Measurements from ENCODE around the gene NPLOC4.
A peak's percentile ranks its signal among the peaks of the same experiment; 100 is the strongest.
"Not testable (repeated sequence)": the region's sequence is repeated elsewhere in the genome, so short reads cannot be mapped to it uniquely, and the experiment has no call there.

The NPLOC4 gene

DNA sequence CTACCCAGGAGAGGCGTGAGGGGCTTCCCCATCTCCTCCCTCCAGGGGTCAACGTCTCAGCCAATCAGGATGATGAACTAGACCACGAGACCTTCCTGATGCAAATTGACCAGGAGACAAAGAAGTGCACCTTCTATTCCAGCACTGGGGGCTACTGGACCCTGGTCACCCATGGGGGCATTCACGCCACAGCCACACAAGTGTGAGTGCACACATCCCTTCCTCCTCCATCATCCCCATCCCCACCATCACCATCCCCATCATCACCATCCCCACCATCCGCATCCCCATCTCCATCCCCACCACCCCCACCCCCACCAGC lies 101.9 kb downstream of the NPLOC4 start:
- H3K4me3 Mint-ChIP-seq: no peak overlapping the region
- no peaks in the 10 kb centered on the region for H3K9me3 Mint-ChIP-seq
- no peaks in the 10 kb centered on the region for H3K4me1 Mint-ChIP-seq
- peaks cover 2% of the 10 kb centered on the region for H3K27me3 Mint-ChIP-seq
- no peaks in the 10 kb centered on the region for H3K36me3 Mint-ChIP-seq
- no peak overlapping the region for H3K27ac Mint-ChIP-seq

DNA sequence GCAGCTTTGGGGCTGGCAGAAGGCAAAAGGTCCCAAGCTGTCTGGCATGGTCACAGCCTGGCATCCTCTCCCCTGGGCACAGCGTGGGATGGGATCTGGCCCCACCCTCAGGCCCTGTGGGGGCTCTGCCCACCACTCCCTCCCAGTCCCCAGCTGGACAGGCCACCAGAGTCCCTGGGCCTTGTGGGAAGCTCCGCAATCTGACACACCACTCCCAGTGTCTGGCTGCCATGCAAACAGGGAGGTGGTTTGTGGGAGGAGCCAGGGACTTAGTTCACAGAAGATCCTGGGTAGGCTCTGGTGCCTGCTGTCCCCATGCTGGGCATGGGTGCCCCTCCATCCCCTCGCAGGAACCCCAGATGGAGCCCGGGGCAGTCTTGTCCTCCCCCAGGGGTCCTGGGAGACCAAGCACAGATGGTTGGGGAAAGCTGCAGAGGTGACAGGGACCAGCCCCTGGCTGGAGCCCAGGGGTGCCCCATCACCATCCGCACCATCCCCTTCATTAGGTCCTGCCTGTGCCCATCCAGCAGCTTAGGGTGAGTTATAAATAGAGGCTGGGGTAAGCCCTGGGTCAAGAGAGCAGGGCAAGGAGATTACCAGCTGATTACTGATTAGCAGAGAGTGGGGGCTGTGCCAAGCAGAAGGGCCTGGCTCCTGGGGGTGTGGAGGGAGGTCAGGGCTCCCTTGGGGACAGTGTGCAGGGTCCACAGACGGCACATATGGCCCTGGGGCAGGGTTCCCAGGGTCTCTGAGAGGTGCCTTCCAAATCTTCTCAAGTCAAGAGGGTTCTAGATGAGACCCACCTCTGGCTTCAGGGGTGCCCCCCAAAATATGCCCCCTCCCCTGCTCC lies 102.5 kb downstream of the NPLOC4 start:
- Mint-ChIP-seq H3K4me3 (no peak overlapping the region), H3K27me3 (peaks cover 2% of the 10 kb centered on the region), H3K9me3 (no peaks in the 10 kb centered on the region), H3K27ac (no peak overlapping the region), H3K36me3 (no peaks in the 10 kb centered on the region), H3K4me1 (no peaks in the 10 kb centered on the region)

DNA sequence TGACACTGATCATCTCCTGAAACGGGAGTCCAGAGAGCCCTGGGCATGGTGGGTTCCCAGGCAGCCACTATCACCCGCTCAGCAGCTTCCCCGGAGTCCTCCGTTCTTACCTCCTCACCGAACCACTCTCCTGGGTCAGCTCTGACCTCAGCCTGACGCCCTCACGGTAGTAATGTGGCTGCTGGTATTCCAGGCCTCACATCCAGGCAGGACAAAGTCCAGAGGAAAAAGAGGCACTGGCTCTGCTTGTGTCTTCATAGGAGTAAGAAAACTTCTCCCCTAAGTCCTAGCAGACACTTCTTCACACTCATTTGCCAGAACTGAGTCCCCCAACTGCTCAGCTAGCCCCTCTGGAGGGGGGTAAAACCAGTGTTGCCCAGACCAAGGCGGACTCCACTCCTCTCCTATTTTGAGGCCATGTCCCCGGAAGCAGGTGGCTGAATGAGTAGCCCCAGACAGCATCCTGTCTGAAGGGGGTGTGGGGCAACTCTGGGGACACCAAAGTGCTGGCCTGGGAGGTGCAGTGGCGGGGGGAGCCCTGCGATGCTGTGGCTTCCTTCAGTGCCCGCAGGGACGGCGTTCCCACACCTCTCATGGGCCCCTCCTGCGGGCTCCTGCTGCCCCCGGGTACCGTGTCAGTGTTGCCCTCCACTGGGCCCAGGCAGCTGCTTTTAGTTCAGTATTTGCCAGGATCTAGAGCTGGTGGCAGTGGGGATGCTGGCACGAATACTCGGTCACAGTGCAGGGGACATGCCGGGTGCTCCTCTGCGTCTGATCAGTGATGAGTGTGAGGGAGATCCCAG lies 103.4 kb downstream of the NPLOC4 start:
- no peaks in the 10 kb centered on the region for H3K36me3 Mint-ChIP-seq
- no peaks in the 10 kb centered on the region for H3K4me1 Mint-ChIP-seq
- no peak overlapping the region for H3K4me3 Mint-ChIP-seq
- peak overlapping the region; percentile 70 for H3K27ac Mint-ChIP-seq
- H3K9me3 Mint-ChIP-seq: no peaks in the 10 kb centered on the region
- peaks cover 2% of the 10 kb centered on the region for H3K27me3 Mint-ChIP-seq

DNA sequence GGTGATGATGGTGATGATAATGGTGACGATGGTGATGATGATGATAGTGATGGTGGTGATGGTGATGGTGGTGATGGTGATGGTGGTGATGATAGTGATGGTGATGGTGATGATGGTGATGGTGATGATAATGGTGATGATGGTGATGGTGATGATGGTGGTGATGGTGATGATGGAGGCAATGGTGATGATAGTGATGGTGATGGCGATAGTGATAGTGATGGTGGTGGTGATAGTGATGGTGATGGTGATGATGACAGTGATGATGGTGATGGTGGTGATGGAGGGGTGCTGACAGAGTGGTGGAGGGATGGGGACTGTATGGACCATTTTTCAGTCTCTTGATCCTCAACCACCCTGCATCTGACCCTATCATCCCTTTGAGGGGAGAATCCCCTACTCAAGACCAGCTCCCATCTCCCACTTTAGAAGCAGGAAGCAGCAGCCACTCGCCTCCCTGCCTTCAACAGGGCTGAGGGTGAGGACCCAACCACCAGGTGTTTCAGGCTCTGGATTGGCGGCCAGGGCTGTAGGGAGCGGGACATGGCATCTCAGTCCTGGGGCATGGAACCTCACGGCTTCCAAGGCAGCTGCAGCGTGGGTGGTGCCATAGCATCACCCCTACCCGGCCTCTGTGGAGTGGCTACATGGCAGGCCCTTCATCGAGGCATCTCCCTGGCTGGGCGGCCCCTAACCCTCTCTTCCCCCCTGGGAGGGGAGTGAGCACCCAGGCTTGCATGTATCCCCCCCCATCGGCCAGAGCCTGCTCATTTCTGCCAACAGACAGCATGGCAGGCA lies 104.2 kb downstream of the NPLOC4 start:
- no peaks in the 10 kb centered on the region for H3K9me3 Mint-ChIP-seq
- H3K36me3 Mint-ChIP-seq: no peaks in the 10 kb centered on the region
- no peak overlapping the region for H3K4me3 Mint-ChIP-seq
- no peak overlapping the region for H3K27ac Mint-ChIP-seq
- H3K4me1 Mint-ChIP-seq: no peaks in the 10 kb centered on the region
- peaks cover 2% of the 10 kb centered on the region for H3K27me3 Mint-ChIP-seq

DNA sequence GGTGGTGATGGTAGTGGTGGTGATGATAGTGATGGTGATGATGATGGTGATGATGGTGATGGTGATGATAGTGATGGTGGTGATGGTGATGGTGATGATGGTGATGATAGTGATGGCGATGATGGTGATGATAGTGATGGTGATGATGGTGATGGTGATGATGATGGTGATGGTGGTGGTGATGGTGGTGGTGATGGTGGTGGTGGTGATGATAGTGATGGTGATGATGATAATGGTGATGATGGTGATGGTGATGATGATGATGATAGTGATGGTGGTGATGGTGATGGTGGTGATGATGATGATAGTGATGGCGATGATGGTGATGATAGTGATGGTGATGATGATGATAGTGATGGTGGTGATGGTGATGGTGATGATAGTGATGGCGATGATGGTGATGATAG lies 104.9 kb downstream of the NPLOC4 start:
- not testable (repeated sequence) for H3K4me1 Mint-ChIP-seq, H3K36me3 Mint-ChIP-seq, H3K9me3 Mint-ChIP-seq, H3K27ac Mint-ChIP-seq, H3K4me3 Mint-ChIP-seq, H3K27me3 Mint-ChIP-seq

DNA sequence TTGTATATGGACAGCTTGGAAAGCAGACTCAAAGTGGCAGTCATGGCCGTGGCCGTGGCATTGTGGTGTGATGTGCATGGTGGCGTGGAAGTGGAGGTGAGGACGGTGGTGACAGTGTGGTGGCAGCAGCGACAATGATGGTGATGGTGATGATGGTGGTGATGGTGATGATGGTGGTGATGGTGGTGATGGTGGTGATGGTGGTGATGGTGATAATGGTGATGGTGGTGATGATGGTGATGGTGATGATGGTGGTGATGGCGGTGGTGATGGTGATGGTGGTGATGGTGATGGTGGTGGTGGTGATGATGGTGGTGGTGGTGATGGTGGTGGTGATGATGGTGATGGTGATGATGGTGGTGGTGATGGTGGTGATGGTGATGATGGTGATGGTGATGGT lies 105.9 kb downstream of the NPLOC4 start:
- H3K9me3 Mint-ChIP-seq, H3K27ac Mint-ChIP-seq, H3K27me3 Mint-ChIP-seq, H3K36me3 Mint-ChIP-seq, H3K4me1 Mint-ChIP-seq, H3K4me3 Mint-ChIP-seq: not testable (repeated sequence)

DNA sequence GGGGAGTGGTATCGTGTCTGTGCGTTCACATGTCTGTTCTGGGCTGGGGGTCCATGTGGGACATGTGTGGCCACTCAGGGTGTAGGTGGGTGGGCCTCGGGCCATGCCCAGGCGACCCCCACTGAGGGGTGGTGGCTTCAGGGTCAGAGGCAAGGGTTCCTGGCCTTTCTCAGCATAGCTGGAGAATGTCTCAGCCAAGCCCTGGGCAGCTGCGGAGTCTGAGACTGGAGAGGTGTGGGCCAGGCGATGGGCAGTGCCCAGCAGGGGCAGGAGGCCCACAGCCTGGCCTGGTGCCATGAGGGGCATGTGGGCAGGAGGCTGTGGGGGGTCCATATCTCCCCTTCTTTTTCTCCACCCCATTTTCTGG lies 107.5 kb downstream of the NPLOC4 start:
- Mint-ChIP-seq H3K9me3 (no peaks in the 10 kb centered on the region), H3K36me3 (no peaks in the 10 kb centered on the region), H3K4me1 (no peaks in the 10 kb centered on the region), H3K4me3 (no peak overlapping the region), H3K27ac (no peak overlapping the region), H3K27me3 (peaks cover 1% of the 10 kb centered on the region)

DNA sequence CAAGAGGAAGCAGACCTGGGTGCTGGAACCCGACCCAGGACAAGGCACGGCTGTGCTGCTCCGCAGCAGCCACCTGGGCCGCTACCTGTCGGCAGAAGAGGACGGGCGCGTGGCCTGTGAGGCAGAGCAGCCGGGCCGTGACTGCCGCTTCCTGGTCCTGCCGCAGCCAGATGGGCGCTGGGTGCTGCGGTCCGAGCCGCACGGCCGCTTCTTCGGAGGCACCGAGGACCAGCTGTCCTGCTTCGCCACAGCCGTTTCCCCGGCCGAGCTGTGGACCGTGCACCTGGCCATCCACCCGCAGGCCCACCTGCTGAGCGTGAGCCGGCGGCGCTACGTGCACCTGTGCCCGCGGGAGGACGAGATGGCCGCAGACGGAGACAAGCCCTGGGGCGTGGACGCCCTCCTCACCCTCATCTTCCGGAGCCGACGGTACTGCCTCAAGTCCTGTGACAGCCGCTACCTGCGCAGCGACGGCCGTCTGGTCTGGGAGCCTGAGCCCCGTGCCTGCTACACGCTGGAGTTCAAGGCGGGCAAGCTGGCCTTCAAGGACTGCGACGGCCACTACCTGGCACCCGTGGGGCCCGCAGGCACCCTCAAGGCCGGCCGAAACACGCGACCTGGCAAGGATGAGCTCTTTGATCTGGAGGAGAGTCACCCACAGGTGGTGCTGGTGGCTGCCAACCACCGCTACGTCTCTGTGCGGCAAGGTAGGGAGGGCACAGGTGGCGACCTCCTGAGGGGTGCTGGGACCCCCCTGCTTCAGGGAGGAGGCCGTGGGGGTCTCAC lies 108.1 kb downstream of the NPLOC4 start:
- H3K27me3 Mint-ChIP-seq: peaks cover 1% of the 10 kb centered on the region

DNA sequence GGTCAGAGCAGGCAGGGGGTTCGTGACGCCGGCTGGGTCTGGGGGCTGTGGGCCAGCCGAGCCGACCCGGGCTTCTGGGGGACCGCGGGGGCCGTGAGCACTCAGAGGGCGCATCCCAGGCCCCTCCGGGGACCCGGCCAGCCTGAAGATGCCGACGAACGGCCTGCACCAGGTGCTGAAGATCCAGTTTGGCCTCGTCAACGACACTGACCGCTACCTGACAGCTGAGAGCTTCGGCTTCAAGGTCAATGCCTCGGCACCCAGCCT lies 108.6 kb downstream of the NPLOC4 start:
- Mint-ChIP-seq H3K4me1 (no peaks in the 10 kb centered on the region), H3K36me3 (no peaks in the 10 kb centered on the region), H3K4me3 (no peak overlapping the region), H3K9me3 (no peaks in the 10 kb centered on the region), H3K27ac (no peak overlapping the region), H3K27me3 (peaks cover under 1% of the 10 kb centered on the region)

More for the DNA sequence above, 108.1 kb downstream of the NPLOC4 start:
- Mint-ChIP-seq H3K9me3 (no peaks in the 10 kb centered on the region), H3K27ac (no peak overlapping the region), H3K36me3 (no peaks in the 10 kb centered on the region), H3K4me1 (no peaks in the 10 kb centered on the region), H3K4me3 (no peak overlapping the region)

DNA sequence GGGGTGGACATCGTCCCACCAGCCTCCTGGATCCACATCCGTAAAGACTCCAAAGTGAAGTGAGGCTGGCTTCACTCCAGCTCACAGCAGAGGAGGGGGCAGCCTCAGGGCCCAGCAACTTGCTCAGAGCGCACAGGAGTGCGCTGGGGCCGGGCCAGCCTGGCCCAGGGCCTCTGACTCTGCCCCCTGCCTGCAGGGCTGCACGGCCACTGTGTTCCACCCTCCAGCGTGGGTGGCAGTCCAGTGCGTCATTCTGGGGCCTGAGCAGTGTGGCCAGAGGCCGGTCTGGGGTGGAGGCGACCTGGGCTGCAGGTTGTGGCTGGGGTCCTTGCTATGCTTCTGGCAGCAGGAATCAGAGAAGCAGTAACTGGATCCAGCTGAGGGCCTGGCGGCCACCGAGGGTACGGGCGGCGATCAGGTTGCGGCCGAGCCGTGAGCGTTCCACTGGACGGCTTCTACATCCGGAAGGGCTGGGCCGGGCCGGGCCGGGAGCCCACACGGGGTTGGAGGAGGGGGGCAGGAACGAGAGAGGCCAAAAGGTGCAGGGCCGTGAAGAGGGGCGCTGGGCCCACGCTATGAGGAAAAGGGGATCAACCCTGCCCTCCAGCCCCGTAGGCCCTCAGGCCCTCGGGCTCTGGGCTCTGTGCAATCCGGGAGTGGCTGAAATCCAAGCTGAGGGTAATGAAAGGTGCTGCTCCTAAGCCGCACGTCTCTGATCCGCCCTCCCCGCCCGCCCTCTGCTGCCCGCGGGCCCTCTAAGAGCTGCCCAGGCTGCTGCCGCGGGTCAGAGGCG lies 109.1 kb downstream of the NPLOC4 start, which contains the start of gene FSCN2:
Gene FSCN2 (plus strand): TSS at position 787 of the 793 bp plus-strand sequence. CDS start 155 bp downstream, outside the sequence.
- no peaks in the 10 kb centered on the region for H3K36me3 Mint-ChIP-seq

DNA sequence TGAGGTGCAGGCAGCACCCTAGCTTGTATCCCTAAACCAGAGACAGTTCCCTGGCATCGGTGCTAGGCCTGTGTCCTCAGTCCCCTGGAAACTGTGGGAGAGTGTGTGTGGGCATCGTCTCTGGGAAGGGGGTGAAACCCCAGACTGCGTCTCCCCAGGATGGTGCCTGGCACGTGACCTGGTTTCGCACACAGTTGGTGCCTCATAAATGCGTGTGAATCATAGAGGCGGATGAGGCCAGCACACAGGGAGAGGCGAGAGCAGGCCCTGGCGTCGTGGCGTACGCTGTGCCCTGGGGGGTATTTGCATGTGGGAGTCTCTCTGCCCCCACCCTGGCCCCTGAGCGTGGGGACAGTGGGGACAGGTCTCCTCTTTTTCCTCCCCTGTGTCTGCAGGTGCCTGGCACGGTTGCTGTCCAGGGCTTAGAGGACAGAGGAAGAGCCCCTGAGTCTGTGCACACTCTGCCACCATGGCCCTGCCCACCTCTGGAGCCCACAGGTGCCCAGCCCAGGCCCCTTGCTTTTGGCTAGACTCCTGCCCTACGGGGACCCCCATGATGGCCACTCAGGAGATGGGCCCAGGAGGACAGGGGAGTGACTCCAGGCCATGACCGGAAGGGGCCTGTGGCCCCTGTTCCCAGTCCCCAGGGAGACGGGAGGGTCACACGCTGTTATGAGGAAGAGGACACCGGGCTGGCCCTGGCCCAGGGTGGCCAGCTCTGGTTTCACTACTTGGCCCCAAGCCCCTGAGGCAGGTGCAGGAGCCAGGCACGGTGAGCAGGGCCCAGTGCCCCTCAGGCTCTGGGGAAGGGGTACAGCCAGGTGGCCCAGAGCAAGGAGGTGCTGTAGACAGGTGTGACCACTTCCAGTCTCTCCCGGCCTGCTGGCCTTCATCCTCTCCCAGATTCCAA lies 110.0 kb downstream of the NPLOC4 start:
- H3K4me1 Mint-ChIP-seq: no peaks in the 10 kb centered on the region
- H3K9me3 Mint-ChIP-seq: no peaks in the 10 kb centered on the region
- H3K36me3 Mint-ChIP-seq: no peaks in the 10 kb centered on the region
- peaks cover 1% of the 10 kb centered on the region for H3K27me3 Mint-ChIP-seq
- no peak overlapping the region for H3K27ac Mint-ChIP-seq
- no peak overlapping the region for H3K4me3 Mint-ChIP-seq

More for the DNA sequence above, 109.1 kb downstream of the NPLOC4 start, which contains the start of gene FSCN2:
- Mint-ChIP-seq H3K27ac (no peak within 1 kb of the TSS), H3K9me3 (no peaks in the 10 kb centered on the region), H3K4me1 (no peaks in the 10 kb centered on the region), H3K4me3 (no peak within 1 kb of the TSS), H3K27me3 (peaks cover 1% of the 10 kb centered on the region)

DNA sequence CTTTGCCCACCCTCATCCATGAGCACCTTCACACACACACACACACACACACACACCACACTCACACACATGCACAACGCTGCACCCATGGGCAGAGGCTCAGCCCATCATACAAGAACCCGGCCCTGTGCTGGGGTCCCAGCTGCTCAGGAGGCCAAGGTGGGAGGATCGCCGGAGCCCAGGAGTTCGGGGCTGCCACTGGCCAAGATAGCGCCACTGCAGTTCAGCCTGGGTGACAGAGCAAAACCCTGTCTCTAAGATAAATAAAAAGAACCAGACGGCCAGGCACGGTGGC lies 112.1 kb downstream of the NPLOC4 start:
- no peak overlapping the region for H3K4me3 Mint-ChIP-seq
- H3K4me1 Mint-ChIP-seq: no peaks in the 10 kb centered on the region
- H3K27me3 Mint-ChIP-seq: peaks cover 1% of the 10 kb centered on the region
- no peaks in the 10 kb centered on the region for H3K9me3 Mint-ChIP-seq
- no peak overlapping the region for H3K27ac Mint-ChIP-seq
- H3K36me3 Mint-ChIP-seq: no peaks in the 10 kb centered on the region

DNA sequence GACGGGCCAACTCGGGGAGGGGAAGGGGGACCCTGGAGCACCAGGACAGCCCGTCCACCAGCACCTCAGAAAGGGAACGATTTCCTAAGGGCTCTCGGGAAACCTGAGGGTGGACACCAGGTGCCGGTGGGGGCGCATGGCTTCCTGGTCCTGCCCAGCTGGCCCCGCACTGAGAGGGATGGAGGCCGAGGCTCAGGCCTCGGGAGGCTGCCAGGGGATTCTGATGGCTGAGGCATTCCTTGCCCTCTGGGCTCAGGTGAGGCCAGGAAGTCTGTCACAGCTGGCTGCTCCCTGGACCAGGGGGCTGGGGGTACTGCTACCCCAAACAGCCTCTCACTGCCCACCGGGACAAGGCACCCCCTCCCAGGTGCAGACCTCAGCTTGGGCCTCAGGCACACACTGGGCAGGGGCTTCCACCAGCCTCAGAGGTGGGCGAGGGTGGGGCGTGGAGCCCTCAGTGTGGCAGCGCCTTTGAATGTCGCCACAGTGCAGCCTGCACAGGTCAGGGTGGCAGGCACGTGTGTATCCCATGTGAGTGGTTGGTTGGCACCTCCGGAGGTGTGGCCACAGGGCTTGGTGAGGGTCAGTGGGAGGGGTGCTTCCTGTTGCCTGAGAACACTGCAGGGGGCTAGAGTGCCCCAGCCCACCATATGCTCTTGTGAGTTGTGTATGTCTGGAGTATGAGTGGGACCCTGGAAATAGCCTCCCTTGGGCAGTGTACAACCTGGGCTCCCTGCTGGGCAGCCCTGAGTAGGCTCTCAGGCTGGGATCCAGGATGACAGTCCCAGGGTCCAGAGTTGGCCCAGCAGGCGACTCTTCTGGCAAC lies 112.7 kb downstream of the NPLOC4 start:
- no peak overlapping the region for H3K4me3 Mint-ChIP-seq
- H3K4me1 Mint-ChIP-seq: no peaks in the 10 kb centered on the region
- H3K9me3 Mint-ChIP-seq: no peaks in the 10 kb centered on the region
- H3K36me3 Mint-ChIP-seq: no peaks in the 10 kb centered on the region
- H3K27ac Mint-ChIP-seq: no peak overlapping the region
- peaks cover 1% of the 10 kb centered on the region for H3K27me3 Mint-ChIP-seq

Measured in activated naive CD4-positive, alpha-beta T cell treated with anti-CD3 and anti-CD28 coated beads, Interleukin-2, amount 50 U/mL, for 24 hours (primary cell).